HG03280 (cell line): ENCODE measurements around the gene TCEAL5.
"Not testable (repeated sequence)": the region's sequence is repeated elsewhere in the genome, so short reads cannot be mapped to it uniquely, and the experiment has no call there.

Source experiments
- ATAC-seq: cut with Tn5 transposase; IDR thresholded peaks from one replicate; pipeline ENCODE4 v1.9.1; 2021; ENCODE audit warnings: mild to moderate bottlenecking, moderate library complexity; ENCODE audit not compliant: unreplicated experiment

The TCEAL5 gene

GRCh38 chrX:103235608-103236007 is 40.9 kb downstream of the TCEAL5 start:
- ATAC-seq, result not testable (repeated sequence)

DNA sequence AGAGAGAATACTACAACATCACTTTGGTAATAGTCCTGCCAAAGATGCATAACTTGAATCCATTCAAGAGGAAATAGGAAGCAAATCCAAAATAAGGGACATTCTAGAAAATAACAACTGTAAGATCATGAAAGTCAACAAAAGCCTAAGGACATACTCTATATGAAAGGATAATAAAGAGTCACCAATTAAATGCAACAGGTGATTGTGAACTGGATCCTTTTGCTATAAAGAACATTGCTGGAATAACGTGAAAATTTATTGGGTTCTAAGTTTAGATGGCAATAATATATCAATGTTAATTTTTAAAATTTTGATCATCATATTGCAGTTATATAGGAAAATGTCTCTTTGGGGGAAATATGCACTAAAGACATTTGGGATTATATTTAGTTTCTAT is 41.7 kb downstream of the TCEAL5 start:
- ATAC-seq, result no peak

DNA sequence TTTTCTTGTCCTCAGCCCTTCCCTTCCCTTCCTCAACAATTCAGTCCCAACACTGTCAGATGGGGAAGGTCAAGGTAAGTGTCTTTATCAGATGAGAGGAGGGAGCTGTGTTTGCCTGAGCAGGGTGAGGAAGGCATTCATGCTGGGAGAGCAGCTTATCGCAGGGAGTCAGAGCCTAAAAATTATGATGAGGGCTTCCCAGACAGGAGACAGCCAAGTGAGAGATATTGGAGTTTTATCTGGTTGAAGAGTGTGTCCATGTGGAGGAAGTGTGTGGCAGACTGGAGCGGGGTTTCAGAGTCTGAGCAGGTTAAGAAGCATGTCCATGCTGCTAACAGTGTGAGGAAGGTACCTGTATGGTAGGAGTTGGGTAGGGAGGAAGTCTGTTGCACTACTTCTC is 43.3 kb downstream of the TCEAL5 start:
- no peak for ATAC-seq

GRCh38 chrX:103225918-103226317 is 50.6 kb downstream of the TCEAL5 start:
- ATAC-seq, result not testable (repeated sequence)
